Measurements from ENCODE around the gene PHACTR4. TPM values are rescaled to one million over a fixed set of nuclear protein-coding genes. Genes with fewer than 3 reads are reported as not detected.
A peak's percentile ranks its signal among the peaks of the same experiment; 100 is the strongest.

The PHACTR4 gene
- total and polyA plus RNA-seq, 9 of the 15 experiments (the other 6 are each of a cell fraction or from before 2014, with no cell fraction given) = 6.4 to 43.6 (median 14.2) TPM

DNA sequence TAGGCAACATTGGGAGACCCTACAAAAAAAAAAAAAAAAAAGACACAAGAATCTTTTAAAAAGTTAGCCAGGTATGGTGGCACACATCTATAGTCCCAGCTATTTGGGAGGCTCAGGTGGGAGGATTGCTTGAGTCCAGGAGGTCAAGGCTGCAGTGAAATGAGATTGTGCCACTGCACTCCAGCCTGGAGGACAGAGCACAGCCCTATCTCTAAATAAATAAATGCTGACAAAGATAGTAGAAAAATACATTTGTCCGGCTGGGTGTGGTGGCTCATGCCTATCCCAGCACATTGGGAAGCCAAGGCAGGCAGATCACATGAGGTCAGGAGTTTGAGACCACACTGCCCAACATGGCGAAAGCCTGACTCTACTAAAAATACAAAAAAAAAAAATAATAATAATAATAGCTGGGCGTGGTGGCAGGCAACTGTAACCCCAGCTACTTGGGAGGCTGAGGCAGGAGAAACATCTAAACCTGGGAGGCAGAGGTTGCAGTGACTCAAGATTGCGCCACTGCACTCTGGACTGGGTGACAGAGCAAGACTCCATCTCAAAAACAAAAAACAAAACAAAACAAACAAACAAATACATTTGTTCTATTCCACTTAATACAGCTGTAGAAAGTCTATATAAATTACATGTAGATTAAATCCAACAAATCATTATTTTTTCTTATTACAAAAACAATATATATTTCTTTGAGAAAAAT lies 48.5 kb downstream of the PHACTR4 start:
- no TSS peak for BruUV-seq (replicated peaks)
- H3K36me3 ChIP-seq (ENCODE audit: control insufficient read depth, insufficient read depth, low read length) = no peaks in the 10 kb centered on the region
- POLR2A ChIA-PET = interaction anchor here (0.6 to 1.8 kb wide), 12 partner anchors 10 to 231 kb away, joined by 3 to 10 read pairs (median 4); partner anchors contain the start of genes RCC1 and RNU11
- 0 out of 2 replicates have a peak, but pooled peaks cover 1% of the 10 kb centered on the region for H4K20me1 ChIP-seq (replicated peaks; ENCODE audit: control insufficient read depth, insufficient read depth, low read length)
- H3K9ac ChIP-seq (ENCODE audit: insufficient read depth in 1 of 2, low read depth in 2 of 2, low read length in 2 of 2) = peak overlapping the region in 1 of 2 experiments; percentile 46; a peak in 1 of 4 replicates
- H3K4me2 ChIP-seq (ENCODE audit: insufficient read depth, low read length) = no peak overlapping the region
- H3K27me3 ChIP-seq (ENCODE audit: control insufficient read depth in 2 of 2, insufficient read depth in 2 of 2, low read length in 2 of 2) = no peaks in the 10 kb centered on the region
- no peaks in the 10 kb centered on the region for H3K9me3 ChIP-seq (replicated peaks; ENCODE audit: control insufficient read depth, insufficient read depth, low read depth, low read length)
- intact Hi-C loops (cut with micrococcal nuclease) = no loop called here
- peak in 1 of 4 experiments; percentile 28 for DNase-seq (ENCODE audit: extremely low read depth in 1 of 4, low spot score in 3 of 4)
- peak; percentile 36 for ATAC-seq
- H3K4me3 ChIP-seq = no peak overlapping the region
- H2AFZ ChIP-seq (ENCODE audit: low read depth, low read length) = no peak overlapping the region
- CTCF ChIA-PET (ENCODE audit: low intra/inter-chr PET ratio) = no interaction called here
- no peaks in the 10 kb centered on the region for H3K9me1 ChIP-seq (ENCODE audit: control insufficient read depth, insufficient read depth, low read length)
- WGBS (ENCODE audit: insufficient coverage, low coverage, missing lambda C conversion rate) = 50% methylated on average over 4 of the region's 4 CpGs
- no peak for FAIRE-seq
- in situ Hi-C loops (cut with MboI) = no loop called here
- peak overlapping the region; percentile 18 for H3K27ac ChIP-seq (ENCODE audit: extremely low read depth, low read depth, low read length)
- H3K4me1 ChIP-seq (replicated peaks in 1 of 2; ENCODE audit: control insufficient read depth in 2 of 2, insufficient read depth in 2 of 2, low read length in 2 of 2) = peaks cover 20 to 41% of the 10 kb centered on the region in 2 experiments
- peaks cover 32% of the 10 kb centered on the region for H3K79me2 ChIP-seq (ENCODE audit: control insufficient read depth, insufficient read depth, low read length)
- TF ChIP-seq CEBPG (CRISPR knock-in tag; IDR thresholded peaks at IDR 0.05) (0 out of 2 replicates have a peak, but pooled peaks have one; percentile 40), CEBPG (tag; conservative IDR thresholded peaks at IDR 0.05 in 1 of 2, IDR thresholded peaks at IDR 0.05 in 1 of 2) (peak; percentile 57 to 85; a peak in 3 of 4 replicates), BCL6 (CRISPR knock-in tag; IDR thresholded peaks at IDR 0.05) (no peak), MAFG (tag; conservative IDR thresholded peaks at IDR 0.05) (peak; percentile 41), ZNF316 (IDR thresholded peaks at IDR 0.05) (peak; percentile 73), ZNF830 (CRISPR knock-in tag; IDR thresholded peaks at IDR 0.05) (no peak), MYBL2 (IDR thresholded peaks at IDR 0.05; ENCODE audit: low read depth) (no peak), MYBL2 (CRISPR knock-in tag; IDR thresholded peaks at IDR 0.05; ENCODE audit: borderline replicate concordance) (no peak)
- TF ChIP-seq, protein P1, sequence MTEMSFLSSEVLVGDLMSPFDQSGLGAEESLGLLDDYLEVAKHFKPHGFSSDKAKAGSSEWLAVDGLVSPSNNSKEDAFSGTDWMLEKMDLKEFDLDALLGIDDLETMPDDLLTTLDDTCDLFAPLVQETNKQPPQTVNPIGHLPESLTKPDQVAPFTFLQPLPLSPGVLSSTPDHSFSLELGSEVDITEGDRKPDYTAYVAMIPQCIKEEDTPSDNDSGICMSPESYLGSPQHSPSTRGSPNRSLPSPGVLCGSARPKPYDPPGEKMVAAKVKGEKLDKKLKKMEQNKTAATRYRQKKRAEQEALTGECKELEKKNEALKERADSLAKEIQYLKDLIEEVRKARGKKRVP (CRISPR knock-in tag; IDR thresholded peaks at IDR 0.05) = 0 out of 2 replicates have a peak, but pooled peaks have one; percentile 16
- TF ChIP-seq, protein P2, sequence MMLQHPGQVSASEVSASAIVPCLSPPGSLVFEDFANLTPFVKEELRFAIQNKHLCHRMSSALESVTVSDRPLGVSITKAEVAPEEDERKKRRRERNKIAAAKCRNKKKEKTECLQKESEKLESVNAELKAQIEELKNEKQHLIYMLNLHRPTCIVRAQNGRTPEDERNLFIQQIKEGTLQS (IDR thresholded peaks at IDR 0.05) = peak; percentile 47; the same call in 1 of the 2 replicates
- TF ChIP-seq, protein P2 (CRISPR knock-in tag; conservative IDR thresholded peaks at IDR 0.05) = no peak
- TF ChIP-seq, protein P3, sequence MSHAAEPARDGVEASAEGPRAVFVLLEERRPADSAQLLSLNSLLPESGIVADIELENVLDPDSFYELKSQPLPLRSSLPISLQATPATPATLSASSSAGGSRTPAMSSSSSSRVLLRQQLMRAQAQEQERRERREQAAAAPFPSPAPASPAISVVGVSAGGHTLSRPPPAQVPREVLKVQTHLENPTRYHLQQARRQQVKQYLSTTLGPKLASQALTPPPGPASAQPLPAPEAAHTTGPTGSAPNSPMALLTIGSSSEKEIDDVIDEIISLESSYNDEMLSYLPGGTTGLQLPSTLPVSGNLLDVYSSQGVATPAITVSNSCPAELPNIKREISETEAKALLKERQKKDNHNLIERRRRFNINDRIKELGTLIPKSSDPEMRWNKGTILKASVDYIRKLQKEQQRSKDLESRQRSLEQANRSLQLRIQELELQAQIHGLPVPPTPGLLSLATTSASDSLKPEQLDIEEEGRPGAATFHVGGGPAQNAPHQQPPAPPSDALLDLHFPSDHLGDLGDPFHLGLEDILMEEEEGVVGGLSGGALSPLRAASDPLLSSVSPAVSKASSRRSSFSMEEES (CRISPR knock-in tag; IDR thresholded peaks at IDR 0.05) = no peak
- TF ChIP-seq, protein P4, sequence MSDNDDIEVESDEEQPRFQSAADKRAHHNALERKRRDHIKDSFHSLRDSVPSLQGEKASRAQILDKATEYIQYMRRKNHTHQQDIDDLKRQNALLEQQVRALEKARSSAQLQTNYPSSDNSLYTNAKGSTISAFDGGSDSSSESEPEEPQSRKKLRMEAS (CRISPR knock-in tag; IDR thresholded peaks at IDR 0.05) = no peak
- TF ChIP-seq, protein P5, sequence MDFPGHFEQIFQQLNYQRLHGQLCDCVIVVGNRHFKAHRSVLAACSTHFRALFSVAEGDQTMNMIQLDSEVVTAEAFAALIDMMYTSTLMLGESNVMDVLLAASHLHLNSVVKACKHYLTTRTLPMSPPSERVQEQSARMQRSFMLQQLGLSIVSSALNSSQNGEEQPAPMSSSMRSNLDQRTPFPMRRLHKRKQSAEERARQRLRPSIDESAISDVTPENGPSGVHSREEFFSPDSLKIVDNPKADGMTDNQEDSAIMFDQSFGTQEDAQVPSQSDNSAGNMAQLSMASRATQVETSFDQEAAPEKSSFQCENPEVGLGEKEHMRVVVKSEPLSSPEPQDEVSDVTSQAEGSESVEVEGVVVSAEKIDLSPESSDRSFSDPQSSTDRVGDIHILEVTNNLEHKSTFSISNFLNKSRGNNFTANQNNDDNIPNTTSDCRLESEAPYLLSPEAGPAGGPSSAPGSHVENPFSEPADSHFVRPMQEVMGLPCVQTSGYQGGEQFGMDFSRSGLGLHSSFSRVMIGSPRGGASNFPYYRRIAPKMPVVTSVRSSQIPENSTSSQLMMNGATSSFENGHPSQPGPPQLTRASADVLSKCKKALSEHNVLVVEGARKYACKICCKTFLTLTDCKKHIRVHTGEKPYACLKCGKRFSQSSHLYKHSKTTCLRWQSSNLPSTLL (IDR thresholded peaks at IDR 0.05) = no peak
- TF ChIP-seq, protein P6, sequence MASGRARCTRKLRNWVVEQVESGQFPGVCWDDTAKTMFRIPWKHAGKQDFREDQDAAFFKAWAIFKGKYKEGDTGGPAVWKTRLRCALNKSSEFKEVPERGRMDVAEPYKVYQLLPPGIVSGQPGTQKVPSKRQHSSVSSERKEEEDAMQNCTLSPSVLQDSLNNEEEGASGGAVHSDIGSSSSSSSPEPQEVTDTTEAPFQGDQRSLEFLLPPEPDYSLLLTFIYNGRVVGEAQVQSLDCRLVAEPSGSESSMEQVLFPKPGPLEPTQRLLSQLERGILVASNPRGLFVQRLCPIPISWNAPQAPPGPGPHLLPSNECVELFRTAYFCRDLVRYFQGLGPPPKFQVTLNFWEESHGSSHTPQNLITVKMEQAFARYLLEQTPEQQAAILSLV (tag; IDR thresholded peaks at IDR 0.05) = no peak

Measured in K562 (cell line).